Parathyroid adenoma (tissue), 2 donors: Measurements from ENCODE around the gene SDR39U1.

Experiments used
- H2AFZ ChIP-seq: fragments of 300-600 bp; sonication (generic); one replicate; pipeline ENCODE4 v1.7.0; 2017; ENCODE audit warnings: antibody characterized with exemption, mild to moderate bottlenecking
- H3K27ac ChIP-seq: fragments of 300-600 bp; sonication (generic); one replicate; pipeline ENCODE4 v1.7.0; 2017
- H3K27me3 ChIP-seq: fragments of 300-600 bp; sonication (generic); one replicate; pipeline ENCODE4 v1.7.0; 2017; ENCODE audit warnings: low read length; ENCODE audit not compliant: control insufficient read depth, insufficient read depth
- H3K36me3 ChIP-seq: fragments of 300-600 bp; sonication (generic); one replicate; pipeline ENCODE4 v1.7.0; 2017; ENCODE audit warnings: low read length; ENCODE audit not compliant: control insufficient read depth, insufficient read depth
- H3K4me1 ChIP-seq: fragments of 300-600 bp; sonication (generic); one replicate; pipeline ENCODE4 v1.7.0; 2017; ENCODE audit warnings: control low read depth
- H3K4me2 ChIP-seq: fragments of 300-600 bp; sonication (generic); one replicate; pipeline ENCODE4 v1.7.0; 2017; ENCODE audit warnings: low read length
- H3K4me3 ChIP-seq: fragments of 300-600 bp; sonication (generic); one replicate; pipeline ENCODE4 v1.7.0; 2017; ENCODE audit warnings: low read depth, low read length
- H3K79me2 ChIP-seq: fragments of 300-600 bp; sonication (generic); one replicate; pipeline ENCODE4 v1.7.0; 2017; ENCODE audit warnings: control low read depth
- H3K9ac ChIP-seq: fragments of 300-600 bp; sonication (generic); one replicate; pipeline ENCODE4 v1.7.0; 2017; ENCODE audit warnings: mild to moderate bottlenecking
- H3K9me3 ChIP-seq: fragments of 300-600 bp; sonication (generic); one replicate; pipeline ENCODE4 v1.7.0; 2017; ENCODE audit warnings: low read length; ENCODE audit not compliant: control insufficient read depth
- TF ChIP-seq, protein P1 (sequence below): fragments of 300-600 bp; sonication (generic); IDR thresholded peaks from one replicate; pipeline ENCODE4 v1.7.0; 2017; ENCODE audit warnings: antibody characterized with exemption, mild to moderate bottlenecking
- donor health status: primary hyperparathyroidism.

The SDR39U1 gene

GRCh38 chr14:24426150-24426911, 16.2 kb downstream of the SDR39U1 start:
- Histone ChIP-seq H3K9ac (no peak overlapping the region), H3K79me2 (no peaks in the 10 kb centered on the region), H3K27me3 (no peaks in the 10 kb centered on the region), H3K4me1 (peaks cover 13% of the 10 kb centered on the region), H3K9me3 (no peaks in the 10 kb centered on the region), H3K4me3 (no peak overlapping the region), H3K4me2 (no peak overlapping the region), H3K36me3 (no peaks in the 10 kb centered on the region), H3K27ac (no peak overlapping the region), H2AFZ (no peak overlapping the region)
- TF ChIP-seq, protein P1, sequence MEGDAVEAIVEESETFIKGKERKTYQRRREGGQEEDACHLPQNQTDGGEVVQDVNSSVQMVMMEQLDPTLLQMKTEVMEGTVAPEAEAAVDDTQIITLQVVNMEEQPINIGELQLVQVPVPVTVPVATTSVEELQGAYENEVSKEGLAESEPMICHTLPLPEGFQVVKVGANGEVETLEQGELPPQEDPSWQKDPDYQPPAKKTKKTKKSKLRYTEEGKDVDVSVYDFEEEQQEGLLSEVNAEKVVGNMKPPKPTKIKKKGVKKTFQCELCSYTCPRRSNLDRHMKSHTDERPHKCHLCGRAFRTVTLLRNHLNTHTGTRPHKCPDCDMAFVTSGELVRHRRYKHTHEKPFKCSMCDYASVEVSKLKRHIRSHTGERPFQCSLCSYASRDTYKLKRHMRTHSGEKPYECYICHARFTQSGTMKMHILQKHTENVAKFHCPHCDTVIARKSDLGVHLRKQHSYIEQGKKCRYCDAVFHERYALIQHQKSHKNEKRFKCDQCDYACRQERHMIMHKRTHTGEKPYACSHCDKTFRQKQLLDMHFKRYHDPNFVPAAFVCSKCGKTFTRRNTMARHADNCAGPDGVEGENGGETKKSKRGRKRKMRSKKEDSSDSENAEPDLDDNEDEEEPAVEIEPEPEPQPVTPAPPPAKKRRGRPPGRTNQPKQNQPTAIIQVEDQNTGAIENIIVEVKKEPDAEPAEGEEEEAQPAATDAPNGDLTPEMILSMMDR = no peak

DNA sequence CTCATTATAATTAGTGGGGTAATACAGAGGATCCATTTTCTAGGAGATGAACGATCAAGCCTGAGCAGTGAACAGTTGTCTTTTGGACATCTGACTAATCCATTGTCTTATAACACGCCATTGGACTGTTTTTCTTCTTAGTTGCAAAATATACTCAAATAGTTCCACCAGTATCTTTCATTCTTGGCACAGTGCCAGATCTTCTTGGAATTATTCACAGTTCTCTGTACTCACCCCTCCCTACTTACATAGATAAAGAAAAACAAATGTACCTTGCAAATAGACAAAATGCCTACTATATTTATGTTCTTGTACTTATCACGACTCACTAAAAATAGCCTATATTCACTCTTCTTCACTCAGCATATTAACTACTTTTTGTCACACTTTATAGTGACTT, 16.9 kb downstream of the SDR39U1 start:
- Histone ChIP-seq H3K36me3 (no peaks in the 10 kb centered on the region), H3K9ac (no peak overlapping the region), H3K27me3 (no peaks in the 10 kb centered on the region), H3K4me3 (no peak overlapping the region), H3K27ac (no peak overlapping the region), H3K4me2 (no peak overlapping the region), H3K4me1 (peaks cover 7% of the 10 kb centered on the region), H3K79me2 (no peaks in the 10 kb centered on the region), H3K9me3 (no peaks in the 10 kb centered on the region), H2AFZ (no peak overlapping the region)
- TF ChIP-seq, protein P1 = no peak

- no peaks in the 10 kb centered on the region for H3K9me3 ChIP-seq
- no peaks in the 10 kb centered on the region for H3K79me2 ChIP-seq
- H3K4me3 ChIP-seq = no peak overlapping the region
- peaks cover 6% of the 10 kb centered on the region for H3K4me1 ChIP-seq
- no peak overlapping the region for H3K4me2 ChIP-seq
- no peak overlapping the region for H2AFZ ChIP-seq
- no peaks in the 10 kb centered on the region for H3K36me3 ChIP-seq
- TF ChIP-seq, protein P1 = no peak
- H3K9ac ChIP-seq = no peak overlapping the region
- H3K27me3 ChIP-seq = no peaks in the 10 kb centered on the region
- H3K27ac ChIP-seq = no peak overlapping the region
These were observed 19.6 kb downstream of the SDR39U1 start for GRCh38 chr14:24422694-24423601.

- H3K79me2 ChIP-seq = no peaks in the 10 kb centered on the region
- H3K4me3 ChIP-seq = no peak overlapping the region
- no peaks in the 10 kb centered on the region for H3K9me3 ChIP-seq
- H2AFZ ChIP-seq = no peak overlapping the region
- peaks cover 6% of the 10 kb centered on the region for H3K4me1 ChIP-seq
- no peaks in the 10 kb centered on the region for H3K36me3 ChIP-seq
- H3K27ac ChIP-seq = no peak overlapping the region
- H3K9ac ChIP-seq = no peak overlapping the region
- H3K27me3 ChIP-seq = no peaks in the 10 kb centered on the region
- TF ChIP-seq, protein P1 = no peak
- no peak overlapping the region for H3K4me2 ChIP-seq
These were observed 20.3 kb downstream of the SDR39U1 start for GRCh38 chr14:24422261-24422660.
